ENCODE data around the gene SPC24.

Gene SPC24

GRCh38 chr19:11111117-11111770 is 44.3 kb downstream of the SPC24 start:
- no peaks in the 10 kb centered on the region for H3F3A ChIP-seq (ENCODE audit: insufficient read depth)
- H3K27me3 ChIP-seq (ENCODE audit: low read length): no peaks in the 10 kb centered on the region
- no peak overlapping the region for H2AFZ ChIP-seq (ENCODE audit: low read depth, low read length, severe bottlenecking)
- no peaks in the 10 kb centered on the region for H3K9me3 ChIP-seq (ENCODE audit: insufficient read depth, low read length)
- H3K4me2 ChIP-seq (ENCODE audit: low read depth, low read length, poor library complexity, severe bottlenecking): no peak overlapping the region
- TF ChIP-seq EZH2phosphoT487 (conservative IDR thresholded peaks at IDR 0.05; ENCODE audit: low read length) (no peak), CTCF (IDR thresholded peaks at IDR 0.05; ENCODE audit: insufficient read depth, low read length, poor library complexity, severe bottlenecking) (no peak)
- H3K27ac ChIP-seq (ENCODE audit: low read depth, low read length): no peak overlapping the region
- no peak overlapping the region for H3K4me3 ChIP-seq (ENCODE audit: insufficient read depth, low read length, poor library complexity, severe bottlenecking)
- no peak overlapping the region for H3K9ac ChIP-seq (ENCODE audit: low read length)
- no peaks in the 10 kb centered on the region for H4K20me1 ChIP-seq (ENCODE audit: low read depth, low read length)
- 0 out of 2 replicates have a peak, but pooled peaks cover 4% of the 10 kb centered on the region for H3K36me3 ChIP-seq (ENCODE audit: low read length)
- H3K9me2 ChIP-seq (replicated peaks; ENCODE audit: insufficient read depth, low read length): no peaks in the 10 kb centered on the region
- no peaks in the 10 kb centered on the region for H3K79me2 ChIP-seq (ENCODE audit: insufficient read depth, low read length)

GRCh38 chr19:11108746-11109145 is 46.8 kb downstream of the SPC24 start:
- H3K27ac ChIP-seq (ENCODE audit: low read depth, low read length): no peak overlapping the region
- no peak overlapping the region for H3K4me3 ChIP-seq (ENCODE audit: insufficient read depth, low read length, poor library complexity, severe bottlenecking)
- TF ChIP-seq CTCF (IDR thresholded peaks at IDR 0.05; ENCODE audit: insufficient read depth, low read length, poor library complexity, severe bottlenecking) (no peak), EZH2phosphoT487 (conservative IDR thresholded peaks at IDR 0.05; ENCODE audit: low read length) (no peak)
- no peak overlapping the region for H2AFZ ChIP-seq (ENCODE audit: low read depth, low read length, severe bottlenecking)
- no peaks in the 10 kb centered on the region for H4K20me1 ChIP-seq (ENCODE audit: low read depth, low read length)
- H3K9ac ChIP-seq (ENCODE audit: low read length): no peak overlapping the region
- H3K36me3 ChIP-seq (ENCODE audit: low read length): peaks cover 4% of the 10 kb centered on the region; the same call in 1 of the 2 replicates
- H3K79me2 ChIP-seq (ENCODE audit: insufficient read depth, low read length): no peaks in the 10 kb centered on the region
- no peaks in the 10 kb centered on the region for H3K9me3 ChIP-seq (ENCODE audit: insufficient read depth, low read length)
- H3K9me2 ChIP-seq (replicated peaks; ENCODE audit: insufficient read depth, low read length): no peaks in the 10 kb centered on the region
- H3K4me2 ChIP-seq (ENCODE audit: low read depth, low read length, poor library complexity, severe bottlenecking): no peak overlapping the region
- no peaks in the 10 kb centered on the region for H3K27me3 ChIP-seq (ENCODE audit: low read length)
- no peaks in the 10 kb centered on the region for H3F3A ChIP-seq (ENCODE audit: insufficient read depth)

DNA sequence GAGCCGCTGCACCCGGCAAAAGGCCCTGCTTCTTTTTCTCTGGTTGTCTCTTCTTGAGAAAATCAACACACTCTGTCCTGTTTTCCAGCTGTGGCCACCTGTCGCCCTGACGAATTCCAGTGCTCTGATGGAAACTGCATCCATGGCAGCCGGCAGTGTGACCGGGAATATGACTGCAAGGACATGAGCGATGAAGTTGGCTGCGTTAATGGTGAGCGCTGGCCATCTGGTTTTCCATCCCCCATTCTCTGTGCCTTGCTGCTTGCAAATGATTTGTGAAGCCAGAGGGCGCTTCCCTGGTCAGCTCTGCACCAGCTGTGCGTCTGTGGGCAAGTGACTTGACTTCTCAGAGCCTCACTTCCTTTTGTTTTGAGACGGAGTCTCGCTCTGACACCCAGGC is 49.1 kb downstream of the SPC24 start:
- TF ChIP-seq EZH2phosphoT487 (conservative IDR thresholded peaks at IDR 0.05; ENCODE audit: low read length) (no peak), CTCF (IDR thresholded peaks at IDR 0.05; ENCODE audit: insufficient read depth, low read length, poor library complexity, severe bottlenecking) (no peak)
- Histone ChIP-seq H3K9ac (ENCODE audit: low read length) (no peak overlapping the region), H3K79me2 (ENCODE audit: insufficient read depth, low read length) (no peaks in the 10 kb centered on the region), H3K27me3 (ENCODE audit: low read length) (no peaks in the 10 kb centered on the region), H2AFZ (ENCODE audit: low read depth, low read length, severe bottlenecking) (no peak overlapping the region), H3K4me2 (ENCODE audit: low read depth, low read length, poor library complexity, severe bottlenecking) (no peak overlapping the region), H3K9me3 (ENCODE audit: insufficient read depth, low read length) (no peaks in the 10 kb centered on the region), H3F3A (ENCODE audit: insufficient read depth) (no peaks in the 10 kb centered on the region), H3K4me3 (ENCODE audit: insufficient read depth, low read length, poor library complexity, severe bottlenecking) (no peak overlapping the region), H3K27ac (ENCODE audit: low read depth, low read length) (no peak overlapping the region), H3K36me3 (ENCODE audit: low read length) (peaks cover 4% of the 10 kb centered on the region; the same call in 1 of the 2 replicates), H3K9me2 (replicated peaks; ENCODE audit: insufficient read depth, low read length) (no peaks in the 10 kb centered on the region), H4K20me1 (ENCODE audit: low read depth, low read length) (no peaks in the 10 kb centered on the region)
